ENCODE measurements around the gene PARD3. TPM values are rescaled to one million over a fixed set of nuclear protein-coding genes. Genes with fewer than 3 reads are reported as not detected.
A peak's percentile ranks its signal among the peaks of the same experiment; 100 is the strongest.

The PARD3 gene
- polyA plus RNA-seq, 6 donors from 2014 or later = 0.05 to 0.36 (median 0.16) TPM; not detected in 3

DNA sequence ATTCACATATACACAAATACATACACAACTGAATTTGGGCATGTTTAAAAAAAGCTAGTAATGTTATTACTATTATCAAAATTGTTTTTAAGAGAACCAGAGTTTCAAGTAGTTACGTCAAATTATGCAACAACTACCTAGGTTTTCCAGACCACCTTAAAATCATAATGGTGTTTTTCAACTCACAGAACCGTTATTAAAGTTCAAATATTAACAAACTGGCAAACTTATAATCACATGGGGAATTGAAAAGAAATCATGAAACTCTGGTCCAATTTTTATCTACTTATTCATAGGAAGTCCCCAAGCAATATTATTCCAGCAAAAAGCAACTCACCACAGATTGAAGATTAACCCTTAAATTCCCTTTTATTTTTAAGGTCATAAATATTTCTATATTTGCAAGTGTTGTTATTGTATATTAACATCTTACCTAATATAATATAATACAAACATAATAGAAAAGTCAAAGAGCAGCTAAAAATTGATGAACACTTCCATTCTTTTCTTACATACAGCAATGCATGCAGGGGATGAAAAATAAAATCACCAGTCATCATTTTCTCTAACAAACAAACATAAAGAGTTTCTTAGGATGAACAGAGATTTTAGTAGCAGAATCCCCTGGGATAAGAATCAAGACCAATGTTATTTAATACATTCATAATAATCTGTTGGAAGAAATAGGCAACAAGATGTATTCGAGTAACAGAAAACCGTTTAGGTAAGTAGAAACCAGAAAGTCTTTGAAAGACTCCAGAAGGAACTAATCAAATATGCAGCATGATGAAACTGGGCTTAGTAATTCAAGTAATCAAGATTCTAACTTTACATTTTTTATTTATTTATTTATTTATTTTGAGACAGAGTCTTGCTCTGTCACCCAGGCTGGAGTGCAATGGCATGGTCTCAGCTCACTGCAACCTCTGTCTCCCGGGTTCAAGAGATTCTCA, 391.1 kb downstream of the PARD3 start:
- no peak for DNase-seq
- ATAC-seq (ENCODE audit: low read depth in 2 of 2) = no peak
- Mint-ChIP-seq H3K4me3 (no peak overlapping the region), H3K9me3 (peaks cover 0 to 4% (median 0%) of the 10 kb centered on the region in 7 donors), H3K27ac (no peak overlapping the region), H3K27me3 (no peaks in the 10 kb centered on the region), H3K4me1 (no peaks in the 10 kb centered on the region), H3K36me3 (no peaks in the 10 kb centered on the region)

DNA sequence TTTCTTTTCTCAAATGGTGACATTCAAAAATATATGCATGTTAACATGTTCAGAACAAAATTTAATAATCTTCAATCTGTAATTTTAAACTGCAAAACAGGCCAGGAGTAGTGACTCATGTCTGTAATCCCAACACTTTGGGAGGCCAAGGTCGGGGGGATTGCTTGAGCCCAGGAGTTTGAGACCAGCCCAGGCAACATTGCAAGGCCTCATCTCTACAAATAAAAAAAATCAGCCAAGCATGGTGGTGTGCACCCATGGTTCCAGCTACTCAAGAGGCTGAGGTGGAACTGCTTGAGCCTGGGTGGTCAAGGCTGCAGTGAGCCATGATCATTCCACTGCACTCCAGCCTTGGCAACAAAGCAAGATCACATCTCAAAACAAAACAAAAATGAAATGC, 394.3 kb downstream of the PARD3 start:
- no peak overlapping the region for H3K4me3 Mint-ChIP-seq
- H3K27ac Mint-ChIP-seq = no peak overlapping the region
- no peaks in the 10 kb centered on the region for H3K4me1 Mint-ChIP-seq
- DNase-seq (no peak), ATAC-seq (ENCODE audit: low read depth in 2 of 2) (no peak)
- H3K27me3 Mint-ChIP-seq = no peaks in the 10 kb centered on the region
- peaks cover 0 to 4% (median 0%) of the 10 kb centered on the region in 7 donors for H3K9me3 Mint-ChIP-seq
- no peaks in the 10 kb centered on the region for H3K36me3 Mint-ChIP-seq

DNA sequence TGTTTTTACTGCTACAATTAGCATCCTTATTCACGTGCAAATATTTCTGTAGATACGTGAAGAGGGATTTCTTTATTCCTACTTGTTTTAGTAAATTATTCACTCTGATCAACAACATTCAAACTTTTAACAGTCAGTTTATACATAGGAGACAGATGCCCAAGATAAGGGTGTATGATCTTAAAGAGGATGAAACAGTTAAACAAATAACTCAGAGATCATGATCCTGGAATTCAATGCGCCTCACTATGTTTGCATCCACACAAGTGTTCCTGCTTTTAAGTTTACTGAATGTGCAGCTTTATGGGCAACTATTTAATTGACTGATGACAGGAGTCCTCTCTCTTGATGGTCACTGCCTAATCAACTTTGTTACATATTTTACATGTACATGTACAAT, 394.8 kb downstream of the PARD3 start:
- Mint-ChIP-seq H3K27me3 (no peaks in the 10 kb centered on the region), H3K27ac (peak overlapping the region in 1 of 6 donors; percentile 19), H3K4me3 (no peak overlapping the region), H3K36me3 (no peaks in the 10 kb centered on the region), H3K9me3 (peaks cover 0 to 4% (median 0%) of the 10 kb centered on the region in 7 donors), H3K4me1 (no peaks in the 10 kb centered on the region)
- ATAC-seq (ENCODE audit: low read depth in 2 of 2) (no peak), DNase-seq (no peak)

DNA sequence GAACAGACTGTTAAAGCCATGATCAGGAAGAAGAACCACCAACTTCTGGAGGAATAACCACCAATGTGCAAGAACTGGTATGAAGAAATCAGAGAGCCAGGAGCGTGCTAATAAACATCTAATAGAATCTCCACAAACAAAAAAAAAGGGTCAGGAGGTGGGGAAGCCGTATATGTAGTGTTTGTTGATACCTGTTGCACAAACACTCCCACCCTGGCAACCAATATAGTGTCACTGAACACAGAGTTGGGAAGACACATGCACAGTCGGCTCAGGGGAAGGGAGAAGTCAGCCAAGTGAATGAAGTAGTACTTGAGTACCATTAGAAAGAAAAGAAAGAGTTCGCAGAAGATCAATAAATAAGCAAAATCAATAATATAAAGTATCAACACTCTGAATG, 400.1 kb downstream of the PARD3 start:
- H3K4me3 Mint-ChIP-seq = no peak overlapping the region
- DNase-seq (no peak), ATAC-seq (ENCODE audit: low read depth in 2 of 2) (no peak)
- H3K9me3 Mint-ChIP-seq = no peaks in the 10 kb centered on the region
- H3K36me3 Mint-ChIP-seq = no peaks in the 10 kb centered on the region
- no peaks in the 10 kb centered on the region for H3K27me3 Mint-ChIP-seq
- H3K27ac Mint-ChIP-seq = no peak overlapping the region
- H3K4me1 Mint-ChIP-seq = no peaks in the 10 kb centered on the region

- H3K36me3 Mint-ChIP-seq = no peaks in the 10 kb centered on the region
- no peak overlapping the region for H3K27ac Mint-ChIP-seq
- H3K4me1 Mint-ChIP-seq = no peaks in the 10 kb centered on the region
- H3K27me3 Mint-ChIP-seq = no peaks in the 10 kb centered on the region
- no peak for ATAC-seq (ENCODE audit: low read depth in 2 of 2)
- no peaks in the 10 kb centered on the region for H3K9me3 Mint-ChIP-seq
- H3K4me3 Mint-ChIP-seq = no peak overlapping the region
- no peak for DNase-seq
Measured at GRCh38 chr10:34413756-34414587, 401.1 kb downstream of the PARD3 start.

DNA sequence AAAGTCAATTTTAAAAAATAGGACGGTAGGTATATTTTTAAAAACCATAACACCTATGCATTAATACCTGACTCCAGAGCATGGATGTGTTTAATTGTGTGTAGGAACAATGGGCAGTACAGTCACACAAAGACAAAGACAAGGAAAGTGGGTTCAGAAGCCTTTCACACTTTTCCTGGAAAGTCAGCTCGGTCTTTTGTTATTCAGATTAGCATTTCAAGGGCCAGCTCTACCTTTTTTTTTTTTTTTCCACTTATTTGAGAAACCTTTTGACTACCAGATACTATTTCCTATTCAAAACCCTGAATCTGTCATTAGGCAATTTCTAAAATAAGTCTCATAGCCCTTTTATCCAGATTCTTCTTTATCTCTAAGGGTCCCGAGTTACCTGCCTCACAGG, 401.9 kb downstream of the PARD3 start:
- no peak for ATAC-seq (ENCODE audit: low read depth in 2 of 2)
- Mint-ChIP-seq H3K27ac (peak overlapping the region in 1 of 6 donors; percentile 45), H3K9me3 (no peaks in the 10 kb centered on the region), H3K4me3 (no peak overlapping the region), H3K27me3 (no peaks in the 10 kb centered on the region), H3K4me1 (no peaks in the 10 kb centered on the region), H3K36me3 (no peaks in the 10 kb centered on the region)
- DNase-seq = no peak

DNA sequence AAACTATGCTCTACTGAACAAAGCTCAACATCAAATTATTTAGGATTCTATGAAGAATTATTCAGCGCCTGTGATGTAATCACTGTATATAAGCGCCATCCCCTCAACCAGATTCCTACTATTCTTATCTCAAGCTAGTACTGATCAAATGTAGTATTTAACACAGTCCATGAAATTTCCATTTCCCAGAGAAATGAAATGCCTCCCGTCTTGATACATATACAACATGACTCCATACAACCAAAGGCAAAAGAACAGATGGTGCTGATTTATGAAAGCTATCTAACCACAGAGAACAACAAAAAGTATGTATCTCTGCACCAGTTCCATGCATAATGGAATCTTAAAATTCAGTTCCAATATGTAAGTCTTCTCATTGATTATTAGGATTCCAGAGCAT, 406.1 kb downstream of the PARD3 start:
- Mint-ChIP-seq H3K36me3 (no peaks in the 10 kb centered on the region), H3K4me1 (no peaks in the 10 kb centered on the region), H3K9me3 (no peaks in the 10 kb centered on the region), H3K27ac (no peak overlapping the region), H3K27me3 (no peaks in the 10 kb centered on the region), H3K4me3 (no peak overlapping the region)
- ATAC-seq (ENCODE audit: low read depth in 2 of 2) (no peak), DNase-seq (no peak)

DNA sequence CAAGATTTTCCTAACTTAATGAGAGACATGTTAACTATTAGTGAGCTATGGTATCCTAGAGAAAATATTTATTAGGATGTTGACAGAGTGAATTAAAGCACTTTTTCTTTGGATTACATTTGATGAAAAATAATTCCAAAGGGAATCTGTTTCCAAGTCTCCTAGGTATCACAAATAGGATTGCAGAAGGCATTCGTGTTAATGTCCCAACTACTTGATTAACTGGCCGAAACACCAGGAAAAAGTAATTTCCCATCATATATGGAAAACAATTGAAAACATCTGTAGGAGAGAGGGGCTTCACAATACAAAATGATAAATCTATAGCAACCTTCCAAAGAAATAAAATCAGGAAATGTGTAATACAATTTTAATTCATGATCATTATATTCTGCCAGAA, 406.7 kb downstream of the PARD3 start:
- H3K9me3 Mint-ChIP-seq = no peaks in the 10 kb centered on the region
- no peaks in the 10 kb centered on the region for H3K4me1 Mint-ChIP-seq
- ATAC-seq (ENCODE audit: low read depth in 2 of 2) (no peak), DNase-seq (no peak)
- no peak overlapping the region for H3K4me3 Mint-ChIP-seq
- H3K36me3 Mint-ChIP-seq = no peaks in the 10 kb centered on the region
- no peak overlapping the region for H3K27ac Mint-ChIP-seq
- no peaks in the 10 kb centered on the region for H3K27me3 Mint-ChIP-seq

DNA sequence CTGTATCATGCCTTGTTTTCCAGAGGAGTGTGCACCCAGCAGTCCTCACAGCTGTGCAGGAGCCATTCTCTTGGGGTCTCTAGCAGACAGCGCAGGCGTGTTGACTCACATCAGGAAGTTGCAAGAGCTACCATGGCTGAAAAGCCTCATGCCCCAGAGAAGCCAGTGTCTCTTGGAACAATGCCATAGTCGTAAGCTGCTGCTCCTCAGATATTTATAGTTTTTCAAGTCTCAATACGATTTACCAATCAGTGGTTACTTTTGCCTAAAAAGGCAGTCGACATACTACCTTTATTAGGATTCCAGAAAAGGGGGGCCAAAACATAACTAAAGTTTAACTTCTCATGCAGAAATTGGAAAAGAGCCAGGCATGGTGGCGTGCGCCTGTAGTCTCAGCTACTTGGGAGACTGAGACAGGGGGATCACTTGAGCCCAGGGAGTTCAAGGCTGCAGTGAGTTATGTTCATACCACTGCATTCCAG, 407.7 kb downstream of the PARD3 start:
- no peaks in the 10 kb centered on the region for H3K9me3 Mint-ChIP-seq
- no peaks in the 10 kb centered on the region for H3K36me3 Mint-ChIP-seq
- H3K27me3 Mint-ChIP-seq = no peaks in the 10 kb centered on the region
- no peak overlapping the region for H3K4me3 Mint-ChIP-seq
- no peak for ATAC-seq (ENCODE audit: low read depth in 2 of 2)
- no peaks in the 10 kb centered on the region for H3K4me1 Mint-ChIP-seq
- no peak for DNase-seq
- no peak overlapping the region for H3K27ac Mint-ChIP-seq

GRCh38 chr10:34406463-34407323, 408.4 kb downstream of the PARD3 start:
- Mint-ChIP-seq H3K9me3 (no peaks in the 10 kb centered on the region), H3K4me1 (no peaks in the 10 kb centered on the region), H3K27ac (peak overlapping the region in 2 of 6 donors; percentile 0 to 6), H3K36me3 (no peaks in the 10 kb centered on the region), H3K4me3 (no peak overlapping the region), H3K27me3 (no peaks in the 10 kb centered on the region)
- ATAC-seq (ENCODE audit: low read depth in 2 of 2) (no peak), DNase-seq (no peak)

- Mint-ChIP-seq H3K27me3 (no peaks in the 10 kb centered on the region), H3K36me3 (no peaks in the 10 kb centered on the region), H3K4me3 (no peak overlapping the region), H3K4me1 (no peaks in the 10 kb centered on the region), H3K9me3 (no peaks in the 10 kb centered on the region), H3K27ac (peak overlapping the region in 1 of 6 donors; percentile 35)
- ATAC-seq (ENCODE audit: low read depth in 2 of 2) (no peak), DNase-seq (no peak)
Measured at GRCh38 chr10:34405611-34406462, 409.3 kb downstream of the PARD3 start.

GRCh38 chr10:34403512-34403911, 411.6 kb downstream of the PARD3 start:
- H3K27ac Mint-ChIP-seq = no peak overlapping the region
- ATAC-seq (ENCODE audit: low read depth in 2 of 2) (no peak), DNase-seq (no peak)
- no peaks in the 10 kb centered on the region for H3K36me3 Mint-ChIP-seq
- H3K4me3 Mint-ChIP-seq = no peak overlapping the region
- H3K4me1 Mint-ChIP-seq = no peaks in the 10 kb centered on the region
- no peaks in the 10 kb centered on the region for H3K27me3 Mint-ChIP-seq
- H3K9me3 Mint-ChIP-seq = no peaks in the 10 kb centered on the region

All from naive B cell (primary cell).